ENCODE measurements around the gene RUFY1.
"Not testable (repeated sequence)": the region's sequence is repeated elsewhere in the genome, so short reads cannot be mapped to it uniquely, and the experiment has no call there.

The RUFY1 gene, protein sequence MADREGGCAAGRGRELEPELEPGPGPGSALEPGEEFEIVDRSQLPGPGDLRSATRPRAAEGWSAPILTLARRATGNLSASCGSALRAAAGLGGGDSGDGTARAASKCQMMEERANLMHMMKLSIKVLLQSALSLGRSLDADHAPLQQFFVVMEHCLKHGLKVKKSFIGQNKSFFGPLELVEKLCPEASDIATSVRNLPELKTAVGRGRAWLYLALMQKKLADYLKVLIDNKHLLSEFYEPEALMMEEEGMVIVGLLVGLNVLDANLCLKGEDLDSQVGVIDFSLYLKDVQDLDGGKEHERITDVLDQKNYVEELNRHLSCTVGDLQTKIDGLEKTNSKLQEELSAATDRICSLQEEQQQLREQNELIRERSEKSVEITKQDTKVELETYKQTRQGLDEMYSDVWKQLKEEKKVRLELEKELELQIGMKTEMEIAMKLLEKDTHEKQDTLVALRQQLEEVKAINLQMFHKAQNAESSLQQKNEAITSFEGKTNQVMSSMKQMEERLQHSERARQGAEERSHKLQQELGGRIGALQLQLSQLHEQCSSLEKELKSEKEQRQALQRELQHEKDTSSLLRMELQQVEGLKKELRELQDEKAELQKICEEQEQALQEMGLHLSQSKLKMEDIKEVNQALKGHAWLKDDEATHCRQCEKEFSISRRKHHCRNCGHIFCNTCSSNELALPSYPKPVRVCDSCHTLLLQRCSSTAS

DNA sequence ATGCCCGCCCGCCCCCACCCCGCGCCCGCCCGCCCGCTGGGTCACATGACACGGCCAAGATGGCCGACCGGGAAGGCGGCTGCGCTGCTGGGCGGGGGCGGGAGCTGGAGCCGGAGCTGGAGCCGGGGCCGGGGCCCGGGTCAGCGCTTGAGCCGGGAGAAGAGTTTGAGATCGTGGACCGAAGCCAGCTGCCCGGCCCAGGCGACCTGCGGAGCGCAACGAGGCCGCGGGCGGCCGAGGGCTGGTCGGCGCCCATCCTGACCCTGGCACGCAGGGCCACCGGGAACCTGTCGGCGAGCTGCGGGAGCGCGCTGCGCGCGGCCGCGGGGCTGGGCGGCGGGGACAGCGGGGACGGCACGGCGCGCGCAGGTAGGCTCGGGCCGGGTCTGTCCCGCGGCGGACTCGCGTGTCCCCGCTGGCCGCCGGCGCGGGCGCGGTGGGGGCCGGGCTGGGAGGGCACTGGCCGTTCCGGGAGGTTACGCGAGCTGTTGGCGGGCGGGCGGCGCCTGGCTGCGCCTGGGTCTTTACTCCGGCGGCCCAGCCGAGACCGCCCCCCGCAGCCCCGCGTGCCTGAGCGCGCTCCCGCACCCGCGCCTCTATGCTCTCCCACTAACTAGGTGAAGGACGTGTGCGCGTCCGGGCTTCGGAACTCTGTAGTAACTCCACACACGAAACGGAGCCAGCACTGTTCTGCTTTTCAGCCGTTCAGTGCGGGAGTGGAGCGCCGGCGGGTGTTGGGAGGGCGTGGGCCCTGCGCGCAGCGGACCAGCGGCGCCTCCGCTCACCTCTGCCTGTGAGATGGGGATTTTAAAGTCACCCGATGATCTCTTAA lies at the start of gene RUFY1:
Gene RUFY1, plus strand, starts transcription at position 44 of the 832 bp plus-strand sequence. Its CDS starts 16 bp downstream, at position 60.
- peak; percentile 89 for DNase-seq

DNA sequence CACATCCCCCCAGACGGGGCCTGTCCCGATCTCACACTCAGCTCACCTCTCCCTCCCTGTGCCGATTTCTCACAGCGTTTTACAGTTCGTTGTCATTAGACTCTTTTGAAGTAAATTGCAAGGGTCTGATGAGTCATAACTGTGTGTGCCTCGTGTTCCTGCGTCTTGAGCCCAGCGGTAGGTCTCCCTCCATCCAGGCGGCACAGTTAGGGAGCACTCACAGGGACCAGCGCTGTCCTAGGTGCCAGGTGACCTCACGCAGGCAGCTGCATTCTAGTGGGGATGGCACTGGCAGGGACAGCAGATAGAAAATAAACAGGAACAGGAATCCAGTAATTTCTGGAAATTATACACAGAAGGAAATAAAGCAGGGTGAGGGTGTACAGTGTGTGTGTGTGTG lies 48.4 kb upstream of the RUFY1 start:
- not testable (repeated sequence) for DNase-seq

DNA sequence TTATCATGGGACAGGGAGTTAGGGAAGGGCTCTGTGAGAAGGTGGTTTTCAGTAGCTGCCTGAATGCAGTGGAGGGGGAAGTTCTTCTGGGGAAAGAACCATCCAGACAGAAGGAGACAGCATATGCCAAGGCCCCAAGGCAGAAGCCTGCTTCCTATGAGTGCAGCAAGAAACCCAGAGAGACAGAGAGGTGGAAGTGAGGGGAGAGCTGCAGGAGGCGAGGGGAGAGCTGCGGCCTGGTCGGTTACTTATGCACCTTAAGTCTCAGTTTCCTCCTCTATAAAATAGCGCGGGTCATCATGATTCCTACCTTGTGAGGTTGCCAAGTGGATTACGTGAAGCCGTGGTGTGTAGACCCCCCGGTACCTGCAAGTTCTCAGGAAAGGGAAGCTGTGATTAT lies 47.9 kb upstream of the RUFY1 start:
- DNase-seq, result not testable (repeated sequence)

DNA sequence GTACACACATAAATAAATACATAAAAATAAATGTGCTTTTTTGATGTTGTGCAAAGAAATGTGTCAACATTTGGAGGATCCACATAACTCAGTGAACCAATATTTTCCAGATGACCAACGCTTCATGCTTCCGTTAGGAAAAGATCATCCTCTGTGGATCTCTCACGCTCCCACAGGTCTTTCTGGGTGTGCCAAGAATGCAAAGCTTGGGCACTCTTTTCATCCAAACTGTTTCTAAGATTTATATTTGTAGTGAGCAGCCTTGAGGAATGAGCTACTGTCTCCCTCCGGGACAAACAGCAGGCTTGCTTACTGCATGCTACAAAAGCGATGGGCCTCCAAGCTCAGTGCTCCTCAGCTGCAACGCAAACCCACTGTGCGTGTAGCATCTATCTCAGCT lies 46.2 kb upstream of the RUFY1 start:
- no peak for DNase-seq

DNA sequence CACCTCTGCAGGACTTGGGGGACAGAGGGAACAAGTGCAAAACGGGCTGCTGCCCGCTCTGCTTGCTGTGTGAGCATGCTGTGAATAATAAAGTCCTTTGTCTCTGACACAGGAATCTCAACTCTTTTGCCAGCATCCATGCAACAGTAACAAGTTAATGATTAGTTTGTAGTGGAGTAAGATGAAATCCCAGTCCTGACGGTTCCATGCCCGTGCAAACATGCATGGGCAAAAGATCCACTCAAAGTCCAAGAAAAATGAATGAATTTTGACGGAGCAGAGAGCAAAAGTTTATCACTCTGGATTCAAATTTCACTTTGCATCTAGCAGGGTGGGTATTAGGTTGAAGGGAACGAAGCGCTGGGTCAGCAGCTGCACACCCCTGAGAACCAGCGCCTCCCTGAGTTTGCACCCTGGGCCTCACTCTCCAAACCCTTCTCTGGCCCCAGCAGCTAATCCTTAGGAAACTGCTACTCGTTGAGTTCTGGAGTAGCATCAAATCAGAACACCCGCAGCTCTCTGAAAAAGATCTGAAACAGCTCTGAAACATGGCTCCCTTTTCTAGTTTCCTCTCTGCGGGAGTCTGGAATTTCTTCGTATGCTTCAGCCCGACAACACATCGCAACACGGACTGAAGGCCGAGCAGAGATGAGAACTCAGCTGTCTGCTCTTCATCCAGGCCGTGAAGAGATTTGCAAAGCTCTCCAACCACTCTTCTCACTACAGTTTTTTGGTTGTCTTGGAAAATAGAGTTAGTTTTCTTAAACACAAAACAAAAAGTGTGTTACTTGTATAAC lies 45.6 kb upstream of the RUFY1 start:
- no peak for DNase-seq

DNA sequence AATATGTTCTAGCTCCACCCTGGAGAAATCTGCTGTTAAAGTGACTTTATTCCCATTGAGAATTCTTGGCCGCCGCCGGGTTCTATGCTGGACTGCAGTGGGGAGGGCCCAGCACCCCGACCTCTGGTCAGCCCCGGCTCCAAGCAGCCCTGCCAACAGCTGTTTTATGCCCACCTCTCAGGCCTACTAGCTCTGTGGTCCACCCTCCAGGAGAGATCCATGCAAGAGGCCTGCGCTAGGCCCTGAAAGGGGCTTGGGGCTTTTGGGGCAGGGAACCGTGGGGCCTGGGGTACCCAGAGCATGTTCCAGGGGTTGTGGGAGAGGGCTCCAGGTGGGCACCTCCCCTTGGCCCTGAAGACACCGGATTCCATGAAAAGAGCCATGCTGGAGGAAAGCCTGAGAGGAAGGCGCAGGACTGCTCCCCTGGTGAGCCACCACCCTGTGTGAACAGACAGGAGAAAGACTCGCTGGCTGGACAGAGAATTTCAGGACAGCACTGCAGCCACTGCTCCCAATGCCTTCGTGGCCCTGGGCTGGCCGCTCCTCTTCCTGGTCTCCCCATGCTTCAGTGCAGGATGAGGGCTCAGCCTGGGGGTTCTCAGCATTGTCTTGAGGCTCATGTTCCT lies 44.6 kb upstream of the RUFY1 start:
- no peak for DNase-seq

DNA sequence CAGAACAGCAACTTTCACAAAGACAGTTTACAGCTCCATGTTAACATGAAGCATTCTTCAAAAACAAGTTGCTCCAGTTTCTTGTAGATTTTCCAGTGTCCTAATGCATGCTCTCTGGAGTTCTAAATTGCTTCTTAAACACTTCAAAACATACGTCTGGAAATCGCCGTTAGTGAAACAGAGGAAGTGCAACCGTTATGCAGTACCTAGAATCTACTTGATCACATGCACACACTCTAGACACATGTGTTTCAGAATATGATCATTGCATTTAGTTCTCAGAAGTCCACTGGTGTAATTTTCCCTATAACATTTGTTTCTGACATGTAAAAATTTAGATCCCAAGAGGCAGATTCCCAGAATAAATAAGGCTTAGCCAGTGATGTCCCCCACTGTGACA lies 41.1 kb upstream of the RUFY1 start:
- no peak for DNase-seq

DNA sequence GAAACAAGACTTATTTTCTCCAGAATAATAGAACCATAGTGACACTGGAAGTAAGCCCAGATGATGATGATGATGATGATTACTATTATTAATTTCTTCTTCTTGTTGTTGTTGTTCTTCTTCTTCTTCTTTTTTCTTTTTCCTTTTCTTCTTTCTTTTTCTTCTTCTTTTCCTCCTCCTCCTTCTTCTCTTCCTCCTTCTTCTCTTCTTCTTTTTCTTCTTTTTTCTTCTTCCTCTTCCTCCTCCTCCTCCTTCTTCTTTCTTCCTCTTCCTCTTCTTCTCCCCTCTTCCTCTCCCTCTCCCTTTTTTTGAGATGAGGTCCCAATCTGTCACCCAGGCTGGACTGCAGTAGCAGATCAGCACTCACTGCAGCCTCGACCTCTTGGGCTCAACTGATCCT lies 40.5 kb upstream of the RUFY1 start:
- DNase-seq, result no peak

DNA sequence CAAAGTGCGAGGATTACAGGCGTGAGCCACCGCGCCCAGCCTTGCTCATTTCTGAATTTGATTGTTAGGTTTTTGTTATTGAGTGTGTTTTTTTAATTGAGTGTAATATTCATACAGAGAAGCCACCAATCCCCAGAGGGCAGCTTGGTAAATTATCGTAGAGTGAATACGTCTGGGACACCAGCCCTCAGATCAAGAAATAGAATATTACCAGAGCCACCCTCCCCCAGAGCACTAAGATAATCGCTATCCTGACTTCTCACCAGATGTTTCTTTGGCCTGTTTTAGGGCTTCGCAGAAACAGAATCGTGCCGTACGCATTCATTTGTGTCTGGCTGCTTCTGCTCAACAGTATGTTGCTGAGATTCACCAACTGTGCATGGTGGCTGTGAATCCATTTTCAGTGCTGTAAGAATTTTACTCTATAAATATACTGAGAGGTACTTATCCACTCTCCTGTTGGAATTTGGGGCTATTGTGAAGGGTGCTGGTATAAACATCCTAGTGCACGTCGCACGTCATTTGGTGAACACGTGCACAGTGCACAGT lies 37.8 kb upstream of the RUFY1 start:
- no peak for DNase-seq

DNA sequence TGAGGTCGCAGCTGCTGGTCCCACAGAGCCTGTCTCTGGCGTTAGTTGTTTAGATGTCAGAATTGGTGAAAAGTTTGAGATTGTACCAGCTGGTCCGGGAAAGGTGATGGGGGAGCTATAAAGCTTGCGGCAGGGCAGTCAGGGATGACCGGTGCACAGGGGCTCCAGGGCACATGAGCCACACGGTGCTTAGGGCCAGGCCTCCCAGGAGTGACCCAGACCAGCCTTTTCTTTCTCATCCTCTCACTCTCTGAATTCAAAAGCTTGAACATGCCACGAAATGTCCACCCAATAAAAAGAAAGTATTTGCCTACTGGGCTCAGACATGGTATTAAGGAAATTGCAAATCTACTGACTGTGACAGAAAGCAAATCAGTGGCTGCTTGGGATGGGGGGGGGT lies 34.9 kb upstream of the RUFY1 start:
- DNase-seq, result not testable (repeated sequence)

DNA sequence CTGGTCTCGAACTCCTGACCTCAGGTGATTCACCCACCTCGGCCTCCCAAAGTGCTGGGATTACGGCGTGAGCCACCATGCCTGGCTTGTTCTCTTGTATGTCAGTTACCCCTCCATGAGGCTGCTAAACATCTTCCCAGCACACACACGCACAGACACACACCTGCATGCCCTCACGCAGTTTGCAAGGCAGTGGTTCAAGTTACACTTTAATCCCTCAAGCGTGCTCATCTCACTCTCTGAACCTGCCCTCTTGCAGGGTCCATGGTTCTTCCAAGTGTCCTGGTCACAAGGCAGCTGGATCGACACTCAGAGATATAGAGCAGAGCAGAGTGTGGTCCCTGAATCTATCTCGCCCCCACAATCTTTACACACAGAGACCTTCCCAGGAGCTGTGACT lies 34.1 kb upstream of the RUFY1 start:
- no peak for DNase-seq

DNA sequence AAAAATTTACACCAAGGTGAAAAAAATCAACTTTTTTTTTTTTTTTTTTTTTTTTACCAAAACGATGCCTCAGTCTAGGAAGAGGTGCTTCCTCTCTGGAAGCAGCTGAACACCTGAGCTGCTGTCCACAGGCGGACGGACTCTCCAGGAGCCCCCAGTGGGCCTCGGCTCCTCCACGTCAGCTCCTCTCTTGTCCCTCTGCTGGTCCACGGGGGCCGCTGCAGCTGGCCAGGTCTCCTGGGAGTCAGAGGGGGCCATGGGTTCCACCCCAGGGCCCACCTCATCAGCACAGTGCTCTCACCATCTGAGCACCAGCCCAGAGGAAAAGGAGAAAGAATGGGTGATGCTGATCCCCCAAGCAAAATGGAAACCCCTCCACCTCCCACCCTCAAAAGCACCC lies 32.6 kb upstream of the RUFY1 start:
- DNase-seq, result not testable (repeated sequence)

DNA sequence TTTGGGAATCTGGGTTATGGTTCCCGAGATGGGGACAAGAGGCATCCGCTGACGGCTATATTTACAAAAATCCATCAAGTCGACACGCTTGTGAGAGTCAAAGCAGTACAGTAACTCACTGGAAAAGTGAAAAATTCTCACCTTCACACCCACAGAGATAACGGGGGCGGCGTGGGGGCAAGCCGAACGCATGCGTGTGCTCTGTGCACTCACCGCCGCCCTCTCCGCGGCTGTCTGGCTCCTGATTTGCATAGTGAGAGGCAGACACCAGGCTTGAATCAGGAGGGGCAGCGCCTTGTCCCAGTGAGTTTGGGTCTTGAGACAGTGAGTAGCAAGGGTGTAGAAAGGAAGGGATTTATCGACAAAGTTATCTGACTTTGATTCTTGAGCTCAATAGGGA lies 32.0 kb upstream of the RUFY1 start:
- DNase-seq, result not testable (repeated sequence)

DNA sequence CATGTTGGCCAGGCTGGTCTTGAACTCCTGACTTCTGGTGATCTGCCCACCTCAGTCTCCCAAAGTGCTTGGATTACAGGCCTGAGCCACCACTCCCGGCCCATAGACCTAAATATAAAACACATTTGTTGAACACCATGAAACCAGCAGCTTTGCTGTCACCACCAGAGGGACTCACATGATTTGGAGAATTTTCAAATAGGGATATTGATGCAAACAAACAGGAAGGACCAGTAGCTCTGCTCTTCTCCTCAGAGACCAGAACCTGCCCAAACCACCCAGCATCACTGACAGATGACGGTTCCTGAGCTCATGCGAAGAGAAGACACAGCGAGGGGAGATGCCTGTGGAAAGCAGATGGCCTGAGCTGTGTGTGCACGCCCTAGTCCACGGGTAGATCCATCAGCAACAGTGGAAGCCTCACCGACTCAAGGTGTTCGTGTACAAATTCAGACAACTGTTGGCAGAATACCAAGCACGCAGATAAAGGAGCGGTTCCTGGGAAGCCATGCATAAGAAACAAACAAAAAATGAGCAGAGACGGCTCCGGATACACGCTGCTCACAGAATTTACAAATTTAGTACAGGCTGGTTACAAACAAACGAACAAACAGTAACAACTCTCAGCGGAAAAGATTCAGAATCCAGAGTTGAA lies 30.8 kb upstream of the RUFY1 start:
- DNase-seq, result not testable (repeated sequence)

DNA sequence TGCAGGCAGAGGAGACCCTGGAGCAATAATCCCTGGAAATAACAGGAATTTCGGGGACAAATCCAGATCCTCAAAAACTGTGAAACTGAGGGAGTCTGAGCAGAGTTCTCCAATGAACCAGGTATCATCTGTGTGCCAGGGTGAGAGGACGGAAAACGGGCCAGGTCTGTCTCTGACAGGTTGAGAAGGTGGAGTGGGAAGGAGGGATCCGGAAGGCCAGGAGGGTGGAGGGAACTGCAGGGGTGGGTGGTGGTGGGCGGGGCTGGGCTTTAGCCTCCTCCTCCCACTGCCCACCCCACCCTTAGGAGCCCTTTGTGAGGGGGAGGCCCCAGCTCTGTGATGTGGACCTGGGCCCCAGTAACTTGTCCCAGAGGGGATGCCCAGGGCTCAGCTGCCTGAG lies 28.2 kb upstream of the RUFY1 start:
- not testable (repeated sequence) for DNase-seq

DNA sequence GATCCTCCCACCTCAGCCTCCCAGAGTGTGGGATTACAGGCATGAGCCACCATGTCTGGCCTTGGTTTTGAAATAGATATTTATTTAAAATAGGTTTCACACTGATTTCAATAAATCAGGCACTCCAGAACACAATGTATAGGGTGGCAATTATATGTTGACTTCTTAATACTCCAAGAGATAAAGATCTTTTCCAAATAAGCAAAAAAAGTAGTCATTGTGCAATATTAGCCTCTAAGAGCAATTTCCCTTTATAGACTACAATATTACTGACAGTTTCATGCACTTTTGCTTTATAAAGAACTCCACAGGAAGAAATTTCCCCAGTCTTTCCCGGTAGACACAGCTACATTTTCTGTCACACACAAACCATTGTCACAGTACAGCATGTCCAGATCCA lies 23.4 kb upstream of the RUFY1 start:
- no peak for DNase-seq

DNA sequence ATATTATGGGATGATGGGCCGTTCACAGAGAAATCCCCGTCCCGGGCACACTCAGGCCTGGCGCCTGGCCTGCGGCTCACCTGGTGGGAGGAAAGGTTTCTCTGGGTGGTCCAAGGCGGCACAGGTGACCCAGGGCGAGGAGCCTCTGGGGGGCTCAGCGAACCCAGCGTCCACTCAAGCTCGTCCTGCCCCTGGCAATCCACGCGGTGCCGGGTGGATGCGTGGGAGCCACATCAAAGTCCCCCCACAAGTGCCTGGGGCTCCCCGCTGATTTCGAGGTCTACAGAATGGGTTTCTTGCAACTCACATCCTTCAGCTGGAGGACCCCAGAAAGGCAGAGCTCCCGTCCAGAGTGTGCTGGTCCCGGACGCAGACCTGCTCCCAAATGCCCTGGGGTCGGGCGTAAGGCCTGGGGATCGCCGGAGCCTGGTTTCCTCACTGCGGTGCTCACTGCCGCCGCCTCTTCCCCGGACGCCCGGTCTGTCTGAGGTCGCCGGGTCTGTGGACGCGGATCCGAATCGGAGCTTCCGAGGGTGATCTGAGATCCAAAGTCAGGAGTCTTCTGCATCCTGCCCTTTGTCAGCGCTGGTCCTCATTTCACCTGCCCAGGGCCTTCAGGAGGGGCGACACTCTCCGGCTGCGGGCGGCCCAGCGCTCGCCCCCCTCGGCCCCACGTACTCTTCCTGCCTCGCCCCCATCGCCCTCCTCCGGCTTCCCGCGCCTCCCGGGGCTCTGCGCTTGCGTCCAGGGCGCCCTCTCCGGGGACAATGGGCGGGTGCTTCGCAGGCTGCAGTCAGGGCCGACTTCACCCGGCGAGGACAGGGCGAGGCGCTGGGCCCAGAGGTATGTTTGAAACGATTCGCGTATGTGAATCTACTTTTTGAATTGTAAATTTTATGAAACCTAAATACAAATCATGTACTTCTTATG lies 20.0 kb upstream of the RUFY1 start:
- peak; percentile 56 for DNase-seq

DNA sequence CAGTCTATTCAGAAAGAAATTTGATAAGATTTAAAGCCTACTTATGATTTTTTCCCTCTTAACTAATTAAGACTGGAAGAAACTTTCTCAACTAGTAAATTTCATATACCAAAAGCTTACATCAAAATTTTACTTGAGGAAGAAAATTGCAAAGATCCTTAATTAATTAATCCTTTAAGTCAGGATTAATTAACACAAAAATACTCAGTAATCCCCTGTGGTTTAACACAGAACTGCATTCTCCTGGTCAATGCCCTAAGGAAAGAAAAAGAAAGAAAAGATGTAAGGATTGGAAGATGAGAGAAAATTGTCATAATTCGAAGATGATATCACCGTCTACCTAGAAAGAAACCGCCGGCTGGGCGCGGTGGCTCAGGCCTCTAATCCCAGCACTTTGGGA lies 17.3 kb upstream of the RUFY1 start:
- DNase-seq, result no peak

DNA sequence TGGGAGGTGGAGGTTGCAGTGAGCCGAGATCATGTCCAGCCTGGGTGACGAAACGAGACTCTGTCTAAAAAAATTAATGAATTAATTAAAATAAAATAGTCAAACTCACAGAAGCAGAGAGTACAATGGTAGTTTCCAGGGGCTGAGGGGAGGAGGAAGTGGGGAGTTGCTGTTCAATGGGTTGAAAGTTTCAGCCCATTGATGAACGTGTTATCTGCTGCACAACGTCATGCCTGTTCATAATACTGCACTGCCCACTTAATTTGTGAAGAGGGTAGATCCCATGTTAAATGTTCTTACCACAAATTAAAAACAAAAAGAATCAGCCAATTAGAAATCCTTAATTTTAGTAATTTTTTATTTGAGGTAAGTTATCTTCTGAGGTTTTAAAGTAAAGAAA lies 16.4 kb upstream of the RUFY1 start:
- DNase-seq, result no peak

DNA sequence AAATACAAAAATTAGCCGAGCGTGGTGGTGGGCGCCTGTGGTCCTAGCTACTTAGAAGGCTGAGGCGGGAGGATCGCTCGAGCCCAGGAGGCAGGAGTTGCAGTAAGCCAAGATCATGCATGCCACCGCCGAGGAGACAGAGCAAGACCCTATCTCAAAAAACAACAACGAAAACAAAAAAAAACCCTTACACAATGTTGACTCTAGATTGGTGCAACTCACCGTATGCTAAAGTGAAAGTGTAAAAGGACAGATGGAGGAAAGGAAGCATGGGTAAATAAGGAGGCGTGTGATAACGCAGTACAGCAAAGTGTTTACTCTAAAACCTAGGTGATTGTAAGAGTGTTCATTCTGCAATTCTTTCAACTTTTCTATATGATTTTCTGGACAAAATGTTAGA lies 15.9 kb upstream of the RUFY1 start:
- DNase-seq, result no peak
